Fibroblast of peridontal ligament (primary cell): ENCODE measurements around the gene DAPK3.

Experiments used
- DNase-seq: peaks from one replicate; pipeline ENCODE4 v3.0.0-alpha.2; 2010; ENCODE audit errors: extremely low read depth

The DAPK3 gene

DNA sequence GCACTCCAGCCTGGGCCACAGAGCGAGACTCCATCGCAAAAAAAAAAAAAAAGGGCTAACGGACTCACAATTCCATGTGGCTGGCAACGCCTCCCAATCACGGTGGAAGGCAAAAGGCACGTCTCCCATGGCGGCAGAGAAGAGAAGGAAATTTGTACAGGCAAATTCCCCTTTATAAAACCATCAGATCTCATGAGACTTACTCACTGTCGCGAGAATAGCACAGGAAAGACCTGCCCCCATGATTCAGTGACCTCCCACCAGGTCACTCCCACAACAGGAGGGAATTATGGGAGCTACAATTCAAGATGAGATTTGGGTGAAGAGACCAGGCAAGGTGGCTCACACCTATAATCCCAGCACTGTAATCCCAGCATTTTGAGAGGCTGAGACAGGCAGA lies 56.7 kb downstream of the DAPK3 start:
- no peak for DNase-seq

DNA sequence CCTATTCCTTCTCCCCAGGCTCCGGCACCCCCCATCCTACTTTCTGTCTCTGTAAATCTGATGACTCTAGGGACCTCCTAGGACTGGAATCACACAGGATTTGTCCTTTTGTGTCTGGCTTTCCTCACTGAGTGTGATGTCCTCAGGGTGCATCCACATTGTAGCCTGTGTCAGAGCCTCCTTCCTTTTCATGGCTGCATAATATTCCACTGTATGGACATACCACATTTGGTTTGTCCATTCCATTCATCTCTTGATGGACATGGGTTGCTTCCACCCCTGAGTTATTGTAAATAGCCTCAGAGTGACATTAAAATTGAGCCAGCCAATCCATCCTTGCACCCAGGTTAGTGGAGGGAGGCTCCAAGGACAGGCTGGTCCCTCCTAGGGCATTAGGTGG lies 60.8 kb downstream of the DAPK3 start:
- no peak for DNase-seq
